Vagina (tissue), 2 donors: ENCODE data around the gene MRPS12.

Experiments used
- POLR2A ChIP-seq, 2 donors: fragments of 450-650 bp; IDR thresholded peaks; one replicate each; pipeline ENCODE4 v1.6.1; 2017; ENCODE audit warnings: antibody characterized with exemption in 2 of 2, mild to moderate bottlenecking in 2 of 2, moderate library complexity in 2 of 2
- POLR2AphosphoS5 ChIP-seq, 2 donors: sonication (generic); formaldehyde crosslinking; IDR thresholded peaks; one replicate each; pipeline ENCODE4 v1.9.0; 2017; ENCODE audit warnings: antibody characterized with exemption in 2 of 2, mild to moderate bottlenecking in 2 of 2, low read depth in 1 of 2; ENCODE audit not compliant: insufficient read depth in 1 of 2
- TF ChIP-seq, protein P1 (sequence below), 3 experiments: fragments of 450-650 bp in 2 of 3; fragments of 200-600 bp in 1 of 3; sonication (generic) in 1 of 3; IDR thresholded peaks; one replicate each; pipeline ENCODE4 v1.5.1; 2017 to 2019; ENCODE audit warnings: antibody characterized with exemption in 3 of 3, mild to moderate bottlenecking in 2 of 3, moderate library complexity in 2 of 3

DNA sequence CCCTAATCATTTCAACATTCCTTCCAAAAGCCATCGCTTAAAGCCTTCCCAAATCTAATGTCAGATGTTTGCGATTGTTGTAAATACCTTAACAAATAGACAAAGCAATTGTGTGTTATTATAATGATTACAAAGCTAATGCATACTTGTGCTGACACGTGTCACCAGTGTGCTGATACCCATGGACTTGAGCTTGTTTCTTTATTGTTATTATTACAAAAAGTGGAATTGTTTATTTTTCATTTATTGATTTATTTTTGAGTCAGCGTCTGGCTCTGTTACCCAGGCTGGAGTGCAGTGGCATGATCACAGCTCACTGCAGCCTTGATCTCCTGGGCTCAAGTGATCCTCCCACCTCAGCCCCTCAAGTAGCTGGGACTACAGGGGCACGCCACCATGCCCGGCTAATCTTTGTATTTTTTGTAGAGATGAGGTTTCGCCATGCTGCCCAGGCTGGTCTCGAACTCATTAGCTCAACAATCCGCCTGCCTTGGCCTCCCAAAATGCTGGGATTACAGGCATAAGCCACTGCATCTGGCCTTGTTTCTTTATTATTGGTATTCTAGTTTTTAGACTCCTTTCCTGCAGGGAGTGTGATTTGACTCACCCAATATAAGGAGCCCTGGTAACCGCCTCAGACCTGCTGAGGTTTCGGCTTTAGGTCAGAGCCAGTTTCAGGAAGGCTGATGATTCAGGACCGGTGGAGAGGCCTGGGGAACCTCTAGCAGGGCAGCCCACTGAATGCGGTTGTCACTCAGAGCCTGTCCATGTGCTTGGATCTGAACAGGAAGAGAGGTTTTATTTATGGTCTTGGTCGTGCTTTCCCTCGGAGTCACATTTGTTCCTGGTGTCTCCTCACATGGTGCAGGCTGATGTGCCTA, 46.9 kb downstream of the MRPS12 start:
- TF ChIP-seq, protein P1, sequence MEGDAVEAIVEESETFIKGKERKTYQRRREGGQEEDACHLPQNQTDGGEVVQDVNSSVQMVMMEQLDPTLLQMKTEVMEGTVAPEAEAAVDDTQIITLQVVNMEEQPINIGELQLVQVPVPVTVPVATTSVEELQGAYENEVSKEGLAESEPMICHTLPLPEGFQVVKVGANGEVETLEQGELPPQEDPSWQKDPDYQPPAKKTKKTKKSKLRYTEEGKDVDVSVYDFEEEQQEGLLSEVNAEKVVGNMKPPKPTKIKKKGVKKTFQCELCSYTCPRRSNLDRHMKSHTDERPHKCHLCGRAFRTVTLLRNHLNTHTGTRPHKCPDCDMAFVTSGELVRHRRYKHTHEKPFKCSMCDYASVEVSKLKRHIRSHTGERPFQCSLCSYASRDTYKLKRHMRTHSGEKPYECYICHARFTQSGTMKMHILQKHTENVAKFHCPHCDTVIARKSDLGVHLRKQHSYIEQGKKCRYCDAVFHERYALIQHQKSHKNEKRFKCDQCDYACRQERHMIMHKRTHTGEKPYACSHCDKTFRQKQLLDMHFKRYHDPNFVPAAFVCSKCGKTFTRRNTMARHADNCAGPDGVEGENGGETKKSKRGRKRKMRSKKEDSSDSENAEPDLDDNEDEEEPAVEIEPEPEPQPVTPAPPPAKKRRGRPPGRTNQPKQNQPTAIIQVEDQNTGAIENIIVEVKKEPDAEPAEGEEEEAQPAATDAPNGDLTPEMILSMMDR (IDR thresholded peaks at IDR 0.05), result no peak
- TF ChIP-seq POLR2A (IDR thresholded peaks at IDR 0.05), result no peak
- TF ChIP-seq POLR2AphosphoS5 (IDR thresholded peaks at IDR 0.05; ENCODE audit: insufficient read depth in 1 of 2, low read depth in 1 of 2), result no peak
